KG1 (cell line): ENCODE measurements around the gene C18orf32.
"Not testable (repeated sequence)": the region's sequence is repeated elsewhere in the genome, so short reads cannot be mapped to it uniquely, and the experiment has no call there.

Experiments
- DNase-seq: peaks from one replicate; lab custom pipeline; 2025; lab: John Stamatoyannopoulos, UW

The C18orf32 gene

DNA sequence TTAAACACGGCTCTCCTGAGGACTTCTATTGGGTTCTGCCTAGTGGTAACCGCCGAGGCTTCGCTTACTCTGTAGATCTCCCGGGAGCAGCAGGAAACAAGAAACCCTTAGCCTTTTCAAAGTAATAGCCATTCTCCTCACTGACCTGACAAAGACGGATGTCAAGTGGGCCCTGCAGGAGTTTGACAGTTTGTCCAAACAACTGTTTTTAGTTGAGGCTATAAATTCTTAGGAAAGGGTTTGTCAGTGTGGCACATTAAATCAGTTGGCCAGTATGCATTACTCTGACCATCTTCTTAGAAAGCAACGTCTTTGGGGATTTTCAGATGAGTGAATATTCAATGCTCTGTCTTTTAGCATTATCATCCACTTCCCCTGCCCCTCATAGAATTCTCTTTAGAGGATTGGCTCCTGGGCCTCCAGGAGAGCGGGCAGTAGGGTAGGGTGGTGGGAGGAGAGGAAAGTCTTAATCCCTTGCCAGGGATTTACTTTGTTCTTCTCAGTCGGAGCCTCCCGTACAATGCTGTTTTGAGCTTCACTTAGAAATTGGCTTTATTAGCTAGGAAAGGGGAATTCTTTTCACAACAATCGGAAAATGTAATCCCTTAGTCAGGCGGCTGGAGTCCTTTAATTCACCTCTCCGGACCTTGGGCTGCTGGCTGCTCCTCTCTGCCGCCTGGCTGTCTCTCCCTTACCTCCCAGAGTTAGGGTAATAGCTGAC lies 13.3 kb upstream of the C18orf32 start:
- no peak for DNase-seq

- no peak for DNase-seq
Measured at GRCh38 chr18:49499046-49499637, 12.1 kb upstream of the C18orf32 start.

- DNase-seq = no peak
Measured at GRCh38 chr18:49495480-49495879, 8.4 kb upstream of the C18orf32 start.

DNA sequence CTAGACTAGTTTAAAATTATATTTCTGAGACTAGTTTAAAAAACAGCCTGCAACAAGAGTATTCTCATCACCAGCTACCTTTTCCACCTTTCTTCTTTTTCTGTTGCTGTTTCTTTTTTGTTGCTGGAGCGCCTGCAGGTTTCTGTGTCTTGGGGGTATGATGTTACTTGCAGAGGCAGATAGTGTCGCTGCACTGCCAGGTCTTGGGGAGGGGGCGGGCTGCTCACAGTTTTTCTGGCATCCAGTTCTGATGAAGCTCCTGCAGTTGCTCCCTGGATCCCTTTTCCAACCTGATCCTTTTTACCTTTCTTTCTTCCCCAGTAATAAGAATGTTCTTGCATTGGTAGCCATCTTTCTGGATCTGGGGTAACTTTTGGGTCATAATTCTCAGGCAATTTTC lies 8.0 kb upstream of the C18orf32 start:
- no peak for DNase-seq

DNA sequence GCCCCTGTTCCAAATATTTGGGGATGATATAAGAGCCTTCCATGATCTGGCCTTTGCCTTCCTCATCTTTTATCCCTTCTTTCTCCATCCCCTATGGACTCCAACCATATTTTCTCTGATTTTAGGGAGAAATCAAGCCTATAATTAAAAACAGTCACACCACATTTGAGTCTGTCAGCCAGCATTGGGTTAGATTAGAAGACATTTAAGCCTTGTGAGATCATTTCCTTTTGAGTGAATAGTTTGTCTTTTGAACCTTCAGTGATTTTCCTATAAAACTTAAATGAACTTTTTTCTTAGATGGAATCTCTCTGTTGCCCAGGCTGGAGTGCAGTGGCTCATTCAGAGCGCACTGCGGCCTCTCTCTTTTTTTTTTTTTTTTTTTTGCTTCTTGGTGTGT lies 7.6 kb upstream of the C18orf32 start:
- DNase-seq = no peak

DNA sequence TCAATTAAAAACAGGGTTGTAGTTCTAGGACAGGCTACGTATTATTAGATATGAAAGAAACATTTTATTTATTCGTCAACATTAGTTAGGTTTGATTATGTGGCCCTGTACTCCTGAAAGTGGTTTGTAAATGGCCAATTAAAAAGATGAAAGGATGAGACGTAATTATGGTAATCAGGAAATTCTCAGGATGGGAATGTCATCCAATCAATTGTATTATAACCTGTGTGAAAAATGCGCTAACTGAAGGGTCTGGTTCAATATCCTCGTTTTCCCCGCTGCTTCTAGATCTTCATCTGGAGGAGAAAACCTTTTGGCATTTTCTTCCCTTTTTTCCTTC lies 5.6 kb upstream of the C18orf32 start:
- no peak for DNase-seq

- peak; percentile 90 for DNase-seq
Measured at GRCh38 chr18:49491857-49492693, 5.0 kb upstream of the C18orf32 start, which contains the start of gene RPL17. Gene RPL17, minus strand, starts transcription at chr18:49492465.

- DNase-seq = no peak
Measured at GRCh38 chr18:49491534-49491856, 4.5 kb upstream of the C18orf32 start.

DNA sequence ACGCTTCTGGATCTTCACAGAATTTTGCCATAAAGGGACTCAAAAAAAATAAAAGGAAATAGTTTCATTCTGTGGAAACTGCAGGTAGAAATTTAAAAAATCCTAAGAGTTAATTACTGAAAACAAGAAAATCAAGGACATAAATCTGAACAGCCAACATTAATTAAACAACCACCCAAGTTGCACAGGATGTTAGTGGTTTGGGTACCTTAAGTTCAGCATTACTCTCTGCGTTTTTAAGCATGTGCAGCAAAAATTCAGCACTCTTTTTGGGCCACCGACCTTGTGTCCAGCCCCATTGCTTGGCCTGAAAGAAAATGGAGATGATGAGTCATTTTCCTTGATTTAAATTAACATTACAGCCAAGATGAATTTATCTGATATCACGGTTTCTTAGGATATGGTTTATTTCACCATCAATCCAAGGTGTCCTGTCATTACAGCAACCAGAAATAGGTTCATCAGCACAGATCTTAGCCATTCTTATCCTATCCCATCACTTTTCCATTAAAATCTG lies 3.3 kb upstream of the C18orf32 start:
- DNase-seq = no peak

DNA sequence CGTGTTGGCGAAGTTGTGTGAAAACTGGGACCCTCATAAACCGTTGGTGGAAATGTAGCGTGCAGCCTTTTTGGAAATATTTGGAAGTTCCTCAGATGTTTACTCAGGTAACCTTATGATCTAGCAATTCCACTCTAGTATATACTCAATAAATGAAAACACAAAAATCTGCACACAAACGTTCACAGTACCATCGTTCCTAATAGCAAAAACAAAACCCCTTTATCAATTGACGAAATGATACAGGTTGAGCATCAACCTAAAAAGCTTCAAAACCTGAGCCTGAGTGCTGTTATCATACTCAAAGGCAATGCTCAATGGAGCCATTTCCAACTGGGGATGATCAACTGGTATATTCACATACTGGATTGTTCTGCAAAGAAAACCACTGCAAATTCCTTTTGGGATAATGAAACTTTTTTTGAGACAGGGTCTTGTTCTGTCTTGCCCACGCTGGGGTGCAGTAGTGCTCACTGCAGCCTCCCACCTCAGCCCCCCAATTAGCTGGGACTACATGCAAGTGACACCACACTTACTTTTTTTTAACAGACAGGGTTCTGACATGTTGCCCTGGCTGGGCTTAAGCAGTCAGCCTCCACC lies 777 bp upstream of the C18orf32 start:
- DNase-seq = no peak

GRCh38 chr18:49486606-49486952 lies 455 bp downstream of the C18orf32 start:
- no peak for DNase-seq

- peak; percentile 30 for DNase-seq
Measured at GRCh38 chr18:49486134-49486533, 900 bp downstream of the C18orf32 start.

GRCh38 chr18:49483198-49483597 lies 3.8 kb downstream of the C18orf32 start:
- no peak for DNase-seq

DNA sequence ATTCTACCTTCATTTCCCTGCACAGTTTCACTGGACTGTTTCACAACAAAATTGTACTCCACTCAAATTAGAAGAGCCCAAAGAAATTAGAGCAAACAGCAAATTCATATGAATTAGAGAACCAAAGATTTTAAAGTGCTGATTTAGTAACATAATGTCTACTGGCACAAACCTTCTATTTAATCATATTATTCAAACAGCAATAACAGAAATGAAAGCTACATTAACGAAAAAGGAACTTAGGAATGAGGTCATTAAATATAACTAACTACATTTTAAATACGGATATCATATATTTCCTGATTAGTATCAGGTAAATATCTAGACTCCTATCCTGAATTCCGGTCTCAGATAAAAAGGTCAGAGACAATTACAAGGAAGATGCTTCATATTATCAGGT lies 5.1 kb downstream of the C18orf32 start:
- DNase-seq = no peak

DNA sequence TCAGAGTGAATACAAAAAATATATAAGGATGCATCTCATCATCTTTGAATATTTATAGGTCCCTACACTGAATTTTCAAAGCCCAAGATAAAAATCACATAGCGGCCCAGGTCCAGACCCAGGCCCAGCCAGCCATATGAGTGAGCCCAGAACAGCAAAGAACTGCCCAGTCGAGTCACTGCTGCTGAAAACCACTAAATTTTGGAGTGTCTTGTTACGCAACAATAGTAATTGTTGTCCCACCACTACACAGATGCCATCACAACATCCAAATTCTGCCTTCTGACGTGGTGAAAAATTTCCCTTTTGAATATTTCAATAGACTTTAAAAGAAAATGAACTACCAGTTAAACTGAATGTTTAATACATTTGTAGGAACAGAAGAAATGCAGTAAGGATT lies 5.7 kb downstream of the C18orf32 start:
- no peak for DNase-seq

DNA sequence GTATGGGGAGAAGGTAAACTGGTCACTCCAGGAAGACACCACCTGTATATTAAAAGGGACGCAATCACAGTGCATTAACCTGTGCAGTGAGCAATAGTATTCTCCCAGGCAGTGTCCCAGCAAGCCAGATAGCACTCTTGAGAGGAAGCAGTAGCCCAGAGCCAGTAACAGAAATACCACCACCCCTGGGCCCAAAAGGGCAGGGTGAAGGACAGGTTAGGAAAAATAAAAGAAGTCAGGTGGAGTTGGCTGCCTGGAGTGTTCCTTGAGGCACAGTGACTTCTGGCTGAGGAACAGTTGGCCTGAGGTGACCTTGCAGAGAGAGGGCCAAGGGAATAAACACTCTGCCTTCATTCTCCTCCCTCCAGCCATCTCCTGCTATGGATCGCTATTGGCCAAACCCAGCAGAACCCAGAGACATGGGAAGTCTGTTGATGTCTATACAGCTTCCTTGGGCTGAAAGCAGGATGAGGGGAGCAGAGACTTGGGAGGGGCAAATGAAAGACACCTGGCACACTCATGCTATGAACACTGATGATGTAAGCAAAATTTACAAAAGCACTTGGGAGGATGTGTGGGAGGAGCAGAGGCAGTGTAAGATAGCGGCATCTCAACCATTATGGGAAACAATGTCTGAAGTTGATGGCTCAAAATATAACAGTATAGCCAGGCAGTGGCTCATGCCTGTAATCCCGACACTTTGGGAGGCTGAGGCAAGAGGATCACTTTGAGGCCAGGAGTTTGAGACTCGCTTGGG lies 7.5 kb downstream of the C18orf32 start:
- DNase-seq = no peak

GRCh38 chr18:49476664-49477411 lies 10.2 kb downstream of the C18orf32 start:
- peak; percentile 12 for DNase-seq

GRCh38 chr18:49474935-49475334 lies 12.1 kb downstream of the C18orf32 start:
- not testable (repeated sequence) for DNase-seq

- DNase-seq = no peak
Measured at GRCh38 chr18:49473721-49474120, 13.3 kb downstream of the C18orf32 start.

GRCh38 chr18:49472459-49472858 lies 14.6 kb downstream of the C18orf32 start:
- no peak for DNase-seq

DNA sequence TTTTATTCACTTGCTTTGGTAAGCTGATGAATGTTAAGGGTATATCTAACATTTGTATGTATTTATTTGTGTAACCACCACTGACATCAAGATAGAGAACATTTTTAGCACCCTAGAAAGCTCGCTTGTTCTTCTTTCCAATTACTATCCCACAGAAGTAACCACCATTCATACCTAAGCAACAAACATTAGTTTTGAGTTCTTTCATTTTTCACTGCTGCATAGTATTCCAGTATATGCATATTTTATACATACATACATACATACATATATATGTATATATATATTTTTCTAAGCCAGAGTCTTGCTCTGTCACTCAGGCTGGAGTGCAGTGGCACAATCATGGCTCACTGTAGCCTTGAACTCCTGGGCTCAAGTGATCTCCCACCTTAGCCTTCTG lies 15.5 kb downstream of the C18orf32 start:
- no peak for DNase-seq
